ENCODE results near the gene PKP4. TPM values are rescaled to one million over a fixed set of nuclear protein-coding genes. Genes with fewer than 3 reads are reported as not detected.

Gene PKP4
- total RNA-seq, 6 donors from 2014 or later = 37.5 to 160 (median 60.8) TPM

GRCh38 chr2:158610059-158610458 lies 153.3 kb downstream of the PKP4 start:
- Histone ChIP-seq H3K27ac (no peak overlapping the region), H3K4me3 (no peak overlapping the region), H3K9me3 (no peaks in the 10 kb centered on the region), H3K27me3 (no peaks in the 10 kb centered on the region), H3K4me1 (no peaks in the 10 kb centered on the region), H3K36me3 (no peaks in the 10 kb centered on the region)
- ATAC-seq (ENCODE audit: low FRiP score in 2 of 2) (no peak), DNase-seq (no peak)
- TF ChIP-seq CTCF (IDR thresholded peaks at IDR 0.05) (no peak), POLR2AphosphoS5 (IDR thresholded peaks at IDR 0.05) (no peak), POLR2A (IDR thresholded peaks at IDR 0.05) (no peak), EP300 (IDR thresholded peaks at IDR 0.05) (no peak)
- 66 to 77% methylated on average over 4 of the region's 4 CpGs for WGBS, 2 donors

- TF ChIP-seq EP300 (IDR thresholded peaks at IDR 0.05) (no peak), POLR2A (IDR thresholded peaks at IDR 0.05) (no peak)
- ATAC-seq (ENCODE audit: low FRiP score in 2 of 2) (no peak), DNase-seq (no peak)
- H3K4me3 ChIP-seq = no peak overlapping the region
- peaks cover 0 to 9% (median 4%) of the 10 kb centered on the region in 4 donors for H3K36me3 ChIP-seq
- H3K4me1 ChIP-seq = peaks cover 0 to 5% (median 0%) of the 10 kb centered on the region in 4 donors
- 88 to 89% methylated on average over 3 of the region's 3 CpGs for WGBS, 2 donors
- no peak overlapping the region for H3K27ac ChIP-seq
- no peaks in the 10 kb centered on the region for H3K9me3 ChIP-seq
- no peaks in the 10 kb centered on the region for H3K27me3 ChIP-seq
These were observed 159.8 kb downstream of the PKP4 start for GRCh38 chr2:158616480-158617000.

- no peak overlapping the region for H3K4me3 ChIP-seq
- no peaks in the 10 kb centered on the region for H3K27me3 ChIP-seq
- WGBS, 2 donors = 83 to 88% methylated on average over 4 of the region's 4 CpGs
- TF ChIP-seq EP300 (IDR thresholded peaks at IDR 0.05) = no peak
- no peak for TF ChIP-seq CTCF (IDR thresholded peaks at IDR 0.05)
- no peak for TF ChIP-seq POLR2AphosphoS5 (IDR thresholded peaks at IDR 0.05)
- TF ChIP-seq POLR2A (IDR thresholded peaks at IDR 0.05) = no peak
- H3K27ac ChIP-seq = no peak overlapping the region
- no peak for ATAC-seq (ENCODE audit: low FRiP score in 2 of 2)
- H3K36me3 ChIP-seq = peaks cover 3 to 31% (median 6%) of the 10 kb centered on the region in 4 donors
- H3K4me1 ChIP-seq = peaks cover 0 to 5% (median 0%) of the 10 kb centered on the region in 4 donors
- H3K9me3 ChIP-seq = no peaks in the 10 kb centered on the region
- DNase-seq = no peak
These were observed 162.2 kb downstream of the PKP4 start for GRCh38 chr2:158618891-158619490.

- H3K9me3 ChIP-seq = no peaks in the 10 kb centered on the region
- no peak for ATAC-seq (ENCODE audit: low FRiP score in 2 of 2)
- WGBS, 2 donors = 88 to 93% methylated on average over 2 of the region's 2 CpGs
- peaks cover 3 to 36% (median 6%) of the 10 kb centered on the region in 4 donors for H3K36me3 ChIP-seq
- peak in 1 of 2 donors; percentile 25 for DNase-seq
- peaks cover 0 to 5% (median 0%) of the 10 kb centered on the region in 4 donors for H3K4me1 ChIP-seq
- H3K27me3 ChIP-seq = no peaks in the 10 kb centered on the region
- H3K4me3 ChIP-seq = no peak overlapping the region
- H3K27ac ChIP-seq = no peak overlapping the region
- no peak for TF ChIP-seq POLR2AphosphoS5 (IDR thresholded peaks at IDR 0.05)
- TF ChIP-seq EP300 (IDR thresholded peaks at IDR 0.05) = no peak
- TF ChIP-seq CTCF (IDR thresholded peaks at IDR 0.05) = no peak
- TF ChIP-seq POLR2A (IDR thresholded peaks at IDR 0.05) = no peak
These were observed 162.7 kb downstream of the PKP4 start for GRCh38 chr2:158619496-158619895.

- DNase-seq = no peak
- 86 to 89% methylated on average over 2 of the region's 2 CpGs for WGBS, 2 donors
- ATAC-seq (ENCODE audit: low FRiP score in 2 of 2) = no peak
- TF ChIP-seq CTCF (IDR thresholded peaks at IDR 0.05) (no peak), POLR2AphosphoS5 (IDR thresholded peaks at IDR 0.05) (no peak), EP300 (IDR thresholded peaks at IDR 0.05) (no peak), POLR2A (IDR thresholded peaks at IDR 0.05) (no peak)
- no peaks in the 10 kb centered on the region for H3K27me3 ChIP-seq
- H3K9me3 ChIP-seq = no peaks in the 10 kb centered on the region
- no peak overlapping the region for H3K4me3 ChIP-seq
- H3K27ac ChIP-seq = no peak overlapping the region
- peaks cover 0 to 5% (median 0%) of the 10 kb centered on the region in 4 donors for H3K4me1 ChIP-seq
- peaks cover 3 to 44% (median 12%) of the 10 kb centered on the region in 4 donors for H3K36me3 ChIP-seq
These were observed 163.9 kb downstream of the PKP4 start for GRCh38 chr2:158620656-158621055.
